ENCODE data around the gene C3orf18.

GRCh38 chr3:50577348-50577747 is 9.8 kb upstream of the C3orf18 start:
- TF ChIP-seq CTCF (IDR thresholded peaks at IDR 0.05) (no peak), POLR2A (IDR thresholded peaks at IDR 0.05) (no peak), POLR2AphosphoS5 (IDR thresholded peaks at IDR 0.05) (no peak), EP300 (IDR thresholded peaks at IDR 0.05) (no peak)

Data from sigmoid colon (tissue), 4 donors.